ENCODE results near the gene HSD17B4.

- TF ChIP-seq CTCF (IDR thresholded peaks at IDR 0.05; ENCODE audit: low read depth, low read length) (no peak), EZH2phosphoT487 (IDR thresholded peaks at IDR 0.05; ENCODE audit: low read depth) (no peak)
Measured at GRCh38 chr5:119521232-119521631, 68.9 kb downstream of the HSD17B4 start.
